Retinal pigment epithelial cell (primary cell): ENCODE data around the gene CCDC192.

ENCODE experiments used
- DNase-seq: peaks from one replicate; pipeline ENCODE4 v3.0.0-alpha.2; 2010; ENCODE audit warnings: low read depth
- H3K4me3 ChIP-seq: 2 replicates; pipeline ENCODE4 v1.5.1; 2011; ENCODE audit warnings: mild to moderate bottlenecking, low read length, control low read depth, moderate library complexity
- CTCF ChIP-seq: conservative IDR thresholded peaks from 2 replicates; pipeline ENCODE4 v1.5.1; 2011; ENCODE audit warnings: low read depth, low read length, control low read depth, inconsistent platforms

CCDC192 gene

GRCh38 chr5:127801751-127802476 is 98.7 kb downstream of the CCDC192 start:
- TF ChIP-seq CTCF = no peak
- no peak for DNase-seq
- H3K4me3 ChIP-seq = no peak overlapping the region

DNA sequence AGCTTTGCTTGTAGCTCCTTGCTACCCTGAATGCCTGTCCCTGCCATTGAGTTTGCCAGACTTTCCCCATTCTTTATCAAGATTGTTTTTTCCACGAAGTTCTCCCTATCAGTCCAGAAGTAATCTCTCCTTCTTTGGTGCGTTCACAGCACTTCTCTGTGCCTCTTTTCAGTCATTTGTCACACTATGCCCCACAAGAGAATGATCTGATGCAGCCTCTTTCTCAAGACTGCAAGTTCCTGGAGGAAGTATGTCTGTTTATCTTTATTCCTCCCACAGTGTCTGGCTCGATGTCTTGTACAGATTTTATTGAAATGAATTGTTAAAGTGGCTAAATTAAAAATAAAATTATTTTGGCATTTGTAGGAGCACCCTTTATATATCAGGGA is 99.3 kb downstream of the CCDC192 start:
- DNase-seq = no peak
- no peak overlapping the region for H3K4me3 ChIP-seq
- no peak for TF ChIP-seq CTCF

GRCh38 chr5:127804886-127805426 is 101.8 kb downstream of the CCDC192 start:
- DNase-seq = no peak
- H3K4me3 ChIP-seq = no peak overlapping the region
- TF ChIP-seq CTCF = no peak

- H3K4me3 ChIP-seq = no peak overlapping the region
- DNase-seq = no peak
- TF ChIP-seq CTCF = no peak
Observed at GRCh38 chr5:127805448-127805847, 102.3 kb downstream of the CCDC192 start.

DNA sequence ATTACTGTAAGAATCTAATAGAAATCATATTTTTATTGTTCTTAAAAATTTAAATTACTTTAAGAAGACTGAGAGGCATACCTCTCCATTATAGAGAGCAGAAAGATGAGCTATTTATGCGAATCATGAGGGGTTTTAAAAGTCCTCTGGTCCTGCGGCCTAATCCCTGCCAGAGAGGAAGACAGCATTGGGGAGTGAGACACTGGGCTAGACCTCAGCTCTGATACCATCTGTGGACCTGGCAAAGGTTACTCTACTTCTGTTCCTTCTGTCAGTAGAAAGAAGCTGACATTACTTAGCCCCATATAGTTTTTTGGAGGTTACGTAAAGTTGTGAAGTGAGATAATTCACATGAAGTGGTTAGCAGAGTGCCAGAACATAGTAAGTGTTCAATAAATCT is 103.6 kb downstream of the CCDC192 start:
- TF ChIP-seq CTCF = no peak
- DNase-seq = no peak
- no peak overlapping the region for H3K4me3 ChIP-seq

GRCh38 chr5:127809533-127809932 is 106.3 kb downstream of the CCDC192 start:
- DNase-seq = no peak
- H3K4me3 ChIP-seq = no peak overlapping the region
- no peak for TF ChIP-seq CTCF

DNA sequence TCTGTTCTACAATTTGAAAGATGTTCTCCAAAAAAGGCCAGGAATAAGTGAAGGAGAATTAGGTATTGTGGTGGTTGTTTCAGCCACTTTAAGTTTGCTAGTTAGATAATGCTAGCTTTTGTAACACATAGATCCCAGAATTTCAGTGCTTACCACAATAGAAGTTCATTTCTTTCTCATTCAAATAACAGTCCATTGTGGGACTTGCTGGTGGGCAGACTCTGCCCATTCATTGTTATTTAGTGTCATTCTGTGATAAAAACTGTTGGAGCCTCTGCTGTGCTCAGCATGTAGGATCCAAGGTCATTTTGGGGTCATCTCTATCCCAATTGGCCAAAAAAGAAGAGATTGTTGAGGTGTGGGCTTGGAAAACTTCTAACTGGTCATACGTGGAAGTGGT is 106.8 kb downstream of the CCDC192 start:
- no peak for DNase-seq
- no peak overlapping the region for H3K4me3 ChIP-seq
- TF ChIP-seq CTCF = no peak
